H1 (cell line): ENCODE data around the gene OOSP4A. TPM values are rescaled to one million over a fixed set of nuclear protein-coding genes. Genes with fewer than 3 reads are reported as not detected.

Experiments used
- CTCF ChIA-PET: fragments of 300-600 bp; sonication (Branson Sonifier 250); formaldehyde crosslinking; loops from one replicate; lab custom pipeline; 2021; ENCODE audit not compliant: partially characterized antibody; lab: Charles Lee
- POLR2A ChIA-PET: fragments of 300-600 bp; sonication (Branson Sonifier 250); formaldehyde crosslinking; loops from one replicate; lab custom pipeline; 2021; ENCODE audit warnings: inconsistent platforms; ENCODE audit not compliant: partially characterized antibody; lab: Charles Lee
- DNase-seq, 2 experiments: peaks; one replicate each; pipeline versions ENCODE4 v3.0.0 to v3.0.0-alpha.2; 2010 to 2022; ENCODE audit warnings: low spot score in 2 of 2, low read depth in 1 of 2, mixed read lengths in 1 of 2
- FAIRE-seq: peaks from 2 replicates; lab custom pipeline; 2011; peaks lifted over from hg19 to GRCh38; lab: Jason Lieb, UNC
- H2AFZ ChIP-seq: 2 replicates; pipeline ENCODE4 v1.8.1; 2012; ENCODE audit warnings: low read length, inconsistent platforms
- H2AK5ac ChIP-seq: 2 replicates; pipeline ENCODE4 v1.6.1; 2013; ENCODE audit warnings: low read depth, low read length
- H2BK120ac ChIP-seq: replicated peaks from 2 replicates; pipeline ENCODE3; 2013; ENCODE audit warnings: low read depth, low read length, inconsistent platforms
- H2BK12ac ChIP-seq: 2 replicates; pipeline ENCODE4 v1.6.1; 2013; ENCODE audit warnings: low read depth, low read length
- H2BK15ac ChIP-seq: 2 replicates; pipeline ENCODE4 v1.6.1; 2013; ENCODE audit warnings: low read length
- H2BK20ac ChIP-seq: 2 replicates; pipeline ENCODE4 v1.6.1; 2013; ENCODE audit warnings: low read length
- H2BK5ac ChIP-seq: 2 replicates; pipeline ENCODE4 v1.6.1; 2013; ENCODE audit warnings: low read depth, low read length
- H3K14ac ChIP-seq: 2 replicates; pipeline ENCODE4 v1.6.1; 2013; ENCODE audit warnings: inconsistent platforms; ENCODE audit not compliant: insufficient read length
- H3K18ac ChIP-seq: 2 replicates; pipeline ENCODE4 v1.6.1; 2013; ENCODE audit warnings: low read length; ENCODE audit errors: extremely low read depth
- H3K23ac ChIP-seq: 2 replicates; pipeline ENCODE4 v1.6.1; 2013; ENCODE audit warnings: inconsistent platforms; ENCODE audit not compliant: insufficient read length
- H3K23me2 ChIP-seq: 2 replicates; pipeline ENCODE4 v1.6.1; 2013; ENCODE audit warnings: low read depth, low read length
- H3K27ac ChIP-seq: 2 replicates; pipeline ENCODE4 v1.6.1; 2011; ENCODE audit warnings: low read depth, low read length, inconsistent platforms
- H3K27me3 ChIP-seq, 4 experiments: replicated peaks in 1 of 4; 1 replicate in 1 of 4; 2 replicates in 3 of 4; pipeline versions ENCODE4 v1.6.1 to v1.8.1; 2011 to 2013; ENCODE audit warnings: low read length in 3 of 4, mild to moderate bottlenecking in 3 of 4, inconsistent platforms in 2 of 4, mixed read lengths in 2 of 4, moderate library complexity in 1 of 4; ENCODE audit not compliant: control insufficient read depth in 3 of 4, insufficient read depth in 3 of 4; ENCODE audit errors: extremely low read depth in 1 of 4
- H3K36me3 ChIP-seq, 4 experiments: 2 replicates each; pipeline versions ENCODE4 v1.6.1 to v1.8.1; 2011 to 2013; ENCODE audit warnings: mild to moderate bottlenecking in 4 of 4, low read length in 3 of 4, moderate library complexity in 2 of 4, control low read depth in 1 of 4, inconsistent platforms in 1 of 4; ENCODE audit not compliant: insufficient read depth in 4 of 4, control insufficient read depth in 2 of 4
- H3K4ac ChIP-seq: replicated peaks from 2 replicates; pipeline ENCODE3; 2013; ENCODE audit warnings: low read length, low read depth, mixed read lengths, inconsistent platforms; ENCODE audit not compliant: insufficient read length
- H3K4me1 ChIP-seq, 4 experiments: replicated peaks in 1 of 4; 1 replicate in 1 of 4; 2 replicates in 3 of 4; pipeline versions ENCODE4 v1.6.1 to v1.8.1; 2011 to 2013; ENCODE audit warnings: low read length in 3 of 4, inconsistent platforms in 2 of 4, mixed read lengths in 1 of 4; ENCODE audit not compliant: insufficient read depth in 4 of 4, control insufficient read depth in 3 of 4
- H3K4me2 ChIP-seq, 2 experiments: 2 replicates each; pipeline versions ENCODE4 v1.6.1 to v1.8.1; 2011 to 2013; ENCODE audit warnings: low read depth in 2 of 2, low read length in 2 of 2, control low read depth in 1 of 2, inconsistent platforms in 1 of 2, mild to moderate bottlenecking in 1 of 2; ENCODE audit not compliant: insufficient read depth in 1 of 2
- H3K4me3 ChIP-seq, 4 experiments: fragments of 200-600, 300-600 bp in 1 of 4; sonication (generic), shearing (Covaris generic), sonication (Bioruptor Twin) in 1 of 4; 2 replicates each; pipeline versions ENCODE4 v1.5.1 to v1.8.1; 2011 to 2016; ENCODE audit warnings: low read length in 4 of 4, low read depth in 3 of 4, control low read depth in 2 of 4, inconsistent platforms in 2 of 4, mild to moderate bottlenecking in 2 of 4, mixed read lengths in 1 of 4, moderate library complexity in 1 of 4; ENCODE audit not compliant: insufficient read depth in 2 of 4; ENCODE audit errors: extremely low read depth in 1 of 4
- H3K56ac ChIP-seq: replicated peaks from 2 replicates; pipeline ENCODE3; 2013; ENCODE audit warnings: low read depth, mild to moderate bottlenecking, mixed read lengths, low read length, inconsistent platforms; ENCODE audit not compliant: insufficient read length
- H3K79me1 ChIP-seq: 2 replicates; pipeline ENCODE4 v1.6.1; 2013; ENCODE audit warnings: low read depth, low read length, control low read depth
- H3K79me2 ChIP-seq, 2 experiments: 2 replicates each; pipeline versions ENCODE4 v1.6.1 to v1.8.1; 2012 to 2013; ENCODE audit warnings: low read length in 2 of 2, mild to moderate bottlenecking in 2 of 2, inconsistent platforms in 1 of 2; ENCODE audit not compliant: insufficient read depth in 2 of 2, control insufficient read depth in 1 of 2
- H3K9ac ChIP-seq, 4 experiments: replicated peaks in 1 of 4; 1 replicate in 1 of 4; 2 replicates in 3 of 4; pipeline versions ENCODE4 v1.6.1 to v1.8.1; 2011 to 2013; ENCODE audit warnings: low read depth in 3 of 4, low read length in 3 of 4, control low read depth in 2 of 4, mild to moderate bottlenecking in 2 of 4, moderate library complexity in 2 of 4, inconsistent platforms in 1 of 4; ENCODE audit errors: extremely low read depth in 1 of 4
- H3K9me3 ChIP-seq, 2 experiments: 2 replicates each; pipeline versions ENCODE4 v1.6.1 to v1.8.1; 2012 to 2013; ENCODE audit warnings: mild to moderate bottlenecking in 2 of 2, moderate library complexity in 2 of 2, control low read depth in 1 of 2, inconsistent platforms in 1 of 2, low read depth in 1 of 2, low read length in 1 of 2, mixed read lengths in 1 of 2; ENCODE audit not compliant: insufficient read depth in 2 of 2
- H4K20me1 ChIP-seq, 2 experiments: replicated peaks in 1 of 2; 2 replicates each; pipeline versions ENCODE3 to v1.8.1; 2011 to 2013; ENCODE audit warnings: inconsistent platforms in 2 of 2, low read length in 2 of 2, mild to moderate bottlenecking in 1 of 2; ENCODE audit not compliant: insufficient read depth in 2 of 2, control insufficient read depth in 1 of 2
- H4K5ac ChIP-seq: 2 replicates; pipeline ENCODE4 v1.6.1; 2013; ENCODE audit warnings: low read length, low read depth, mixed read lengths, inconsistent platforms; ENCODE audit not compliant: insufficient read length
- H4K8ac ChIP-seq: 2 replicates; pipeline ENCODE4 v1.8.0; 2013; ENCODE audit warnings: mild to moderate bottlenecking, moderate library complexity, low read length, inconsistent platforms; ENCODE audit not compliant: insufficient read depth; ENCODE audit errors: extremely low read depth
- H4K91ac ChIP-seq: replicated peaks from 2 replicates; pipeline ENCODE3; 2013; ENCODE audit warnings: low read length, mixed read lengths, inconsistent platforms; ENCODE audit not compliant: insufficient read length
- ASH2L ChIP-seq: fragments of 200-600, 300-600 bp; sonication (generic); IDR thresholded peaks from one replicate; pipeline ENCODE4 v1.7.1; 2017; ENCODE audit warnings: low read length
- ATF2 ChIP-seq: IDR thresholded peaks from 2 replicates; pipeline ENCODE4 v1.6.1; 2012; ENCODE audit warnings: low read length, inconsistent platforms
- BCL11A ChIP-seq, 2 experiments: IDR thresholded peaks; one replicate each; pipeline ENCODE4 v1.6.1; 2011; ENCODE audit warnings: low read depth in 2 of 2, low read length in 2 of 2, mild to moderate bottlenecking in 2 of 2
- TBP ChIP-seq: IDR thresholded peaks from 2 replicates; pipeline ENCODE4 v1.6.1; 2011; ENCODE audit warnings: low read depth, low read length, improper control_type of control experiment
- TCF12 ChIP-seq: IDR thresholded peaks from 2 replicates; pipeline ENCODE4 v1.6.1; 2011; ENCODE audit warnings: low read depth, mild to moderate bottlenecking, low read length
- WGBS, 2 experiments: shearing (Covaris generic) in 1 of 2; methylation state at CpG; one replicate each; pipeline versions ENCODE4 v1.1.6 to v1.1.7; 2013 to 2015; ENCODE audit warnings: low lambda C conversion rate in 2 of 2, mixed read lengths in 2 of 2, inconsistent platforms in 1 of 2, low coverage in 1 of 2, missing lambda C conversion rate in 1 of 2; ENCODE audit not compliant: insufficient replicate concordance in 2 of 2, insufficient coverage in 1 of 2, insufficient read length in 1 of 2; ENCODE audit errors: extremely low coverage in 1 of 2, missing lambda C conversion rate in 1 of 2; 5-methylcytosine and 5-hydroxymethylcytosine counted together
- polyA plus RNA-seq, 7 experiments: library from polyadenylated mRNA; depleted of rRNA in 3 of 7; stranded (reverse) in 5 of 7; unstranded in 2 of 7; fragments of >200 nt in 5 of 7; fragments of 200-250 nt in 2 of 7; gene quantifications; 1 replicate in 5 of 7; 2 replicates in 1 of 7; 4 replicates in 1 of 7; pipeline versions ENCODE4 v1.2.1 to v1.2.3, GENCODE V29; 2011 to 2013; ENCODE audit warnings: missing spikeins in 2 of 7, mixed read lengths in 2 of 7
- total RNA-seq: library from RNA; stranded (reverse); fragmentation: NEBNext Ultra II Directional; extraction: Animal tissue kit (Norgen Biotek cat#: 25700); gene quantifications from 2 replicates; pipeline ENCODE4 v1.2.1, GENCODE V29; 2021
- TF ChIP-seq, protein P1 (sequence below), 3 experiments: IDR thresholded peaks; 1 replicate in 2 of 3; 2 replicates in 1 of 3; pipeline versions ENCODE4 v1.5.1 to v1.6.1; 2011; ENCODE audit warnings: low read length in 3 of 3, mild to moderate bottlenecking in 3 of 3, inconsistent platforms in 2 of 3, low read depth in 1 of 3, moderate library complexity in 1 of 3; ENCODE audit not compliant: insufficient read depth in 1 of 3; ENCODE audit errors: control extremely low read depth in 1 of 3

Gene OOSP4A
- total and polyA plus RNA-seq, 2 of the 8 experiments (the other 6 are each of a cell fraction or from before 2014, with no cell fraction given): not detected

DNA sequence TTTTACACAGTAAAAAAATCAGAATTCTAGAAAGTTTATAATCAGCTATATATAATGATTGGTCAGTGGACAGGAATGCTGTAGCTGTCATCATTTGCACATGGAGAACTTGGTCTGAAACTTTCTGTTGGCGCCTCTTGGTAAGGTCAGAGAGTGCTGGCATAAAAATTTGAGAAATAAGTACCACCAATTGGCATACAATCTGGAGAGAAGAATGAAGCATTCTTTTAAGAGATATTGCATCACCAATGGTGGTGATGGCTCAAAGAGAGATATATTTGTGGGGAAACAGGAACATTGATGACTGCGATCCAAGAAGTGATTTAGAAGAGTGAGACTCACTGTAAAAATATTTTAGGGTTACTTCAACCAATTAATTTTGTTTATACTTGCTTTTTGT lies 45.4 kb upstream of the OOSP4A start:
- H2BK20ac ChIP-seq: no peak overlapping the region
- FAIRE-seq (no peak), DNase-seq (no peak)
- H2AFZ ChIP-seq: no peak overlapping the region
- no peak overlapping the region for H3K56ac ChIP-seq
- TF ChIP-seq, protein P1, sequence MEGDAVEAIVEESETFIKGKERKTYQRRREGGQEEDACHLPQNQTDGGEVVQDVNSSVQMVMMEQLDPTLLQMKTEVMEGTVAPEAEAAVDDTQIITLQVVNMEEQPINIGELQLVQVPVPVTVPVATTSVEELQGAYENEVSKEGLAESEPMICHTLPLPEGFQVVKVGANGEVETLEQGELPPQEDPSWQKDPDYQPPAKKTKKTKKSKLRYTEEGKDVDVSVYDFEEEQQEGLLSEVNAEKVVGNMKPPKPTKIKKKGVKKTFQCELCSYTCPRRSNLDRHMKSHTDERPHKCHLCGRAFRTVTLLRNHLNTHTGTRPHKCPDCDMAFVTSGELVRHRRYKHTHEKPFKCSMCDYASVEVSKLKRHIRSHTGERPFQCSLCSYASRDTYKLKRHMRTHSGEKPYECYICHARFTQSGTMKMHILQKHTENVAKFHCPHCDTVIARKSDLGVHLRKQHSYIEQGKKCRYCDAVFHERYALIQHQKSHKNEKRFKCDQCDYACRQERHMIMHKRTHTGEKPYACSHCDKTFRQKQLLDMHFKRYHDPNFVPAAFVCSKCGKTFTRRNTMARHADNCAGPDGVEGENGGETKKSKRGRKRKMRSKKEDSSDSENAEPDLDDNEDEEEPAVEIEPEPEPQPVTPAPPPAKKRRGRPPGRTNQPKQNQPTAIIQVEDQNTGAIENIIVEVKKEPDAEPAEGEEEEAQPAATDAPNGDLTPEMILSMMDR (IDR thresholded peaks at IDR 0.05; ENCODE audit: control extremely low read depth in 1 of 3, insufficient read depth in 1 of 3, low read depth in 1 of 3, low read length in 3 of 3): no peak
- TF ChIP-seq ASH2L (no peak), TCF12 (no peak), ATF2 (no peak), BCL11A (IDR thresholded peaks at IDR 0.05; ENCODE audit: low read depth in 2 of 2, low read length in 2 of 2) (no peak), TBP (no peak)
- H3K27me3 ChIP-seq: no peaks in the 10 kb centered on the region
- H3K9ac ChIP-seq: no peak overlapping the region
- H3K36me3 ChIP-seq: no peaks in the 10 kb centered on the region
- H3K4me3 ChIP-seq: no peak overlapping the region
- H4K91ac ChIP-seq: no peak overlapping the region
- H3K79me1 ChIP-seq: no peaks in the 10 kb centered on the region
- no peak overlapping the region for H3K4ac ChIP-seq
- no peak overlapping the region for H2BK15ac ChIP-seq
- no peak overlapping the region for H3K23ac ChIP-seq
- no peak overlapping the region for H2BK12ac ChIP-seq
- 93% methylated on average over 2 of the region's 2 CpGs; no CpG with 5 or more reads in 1 of the 2 experiments for WGBS, 2 experiments
- H4K8ac ChIP-seq: no peak overlapping the region
- peaks cover 14 to 22% of the 10 kb centered on the region in 2 experiments for H3K9me3 ChIP-seq
- no peaks in the 10 kb centered on the region for H3K4me1 ChIP-seq
- no peak overlapping the region for H3K4me2 ChIP-seq
- ChIA-PET CTCF (interaction anchor here (0.7 to 3.4 kb wide), 34 partner anchors 9 to 718 kb away, joined by 3 to 29 read pairs (median 5); partner anchors contain the start of genes MRPL16, OOSP1 and STX3), POLR2A (interaction anchor here (0.8 to 1.4 kb wide), 2 partner anchors 108 to 164 kb away, joined by 3 read pairs; partner anchors contain the start of genes MRPL16 and STX3)
- no peak overlapping the region for H2AK5ac ChIP-seq
- H3K14ac ChIP-seq: no peak overlapping the region
- H3K18ac ChIP-seq: no peak overlapping the region
- H2BK5ac ChIP-seq: no peak overlapping the region
- no peak overlapping the region for H2BK120ac ChIP-seq
- H4K5ac ChIP-seq: no peak overlapping the region
- no peaks in the 10 kb centered on the region for H4K20me1 ChIP-seq
- H3K27ac ChIP-seq: no peak overlapping the region
- H3K79me2 ChIP-seq: no peaks in the 10 kb centered on the region
- no peaks in the 10 kb centered on the region for H3K23me2 ChIP-seq
